Psoas muscle (tissue), 8 donors: ENCODE results near the gene WNT3. TPM values are rescaled to one million over a fixed set of nuclear protein-coding genes. Genes with fewer than 3 reads are reported as not detected.

Source experiments
- ATAC-seq, 4 donors: fragments of 200-7000 bp; cut with Tn5 transposase; one replicate each; pipeline ENCODE4 v1.9.1; 2020; ENCODE audit warnings: moderate library complexity in 3 of 4, mild to moderate bottlenecking in 2 of 4
- DNase-seq, 2 donors: peaks; one replicate each; pipeline ENCODE4 v3.0.0-alpha.2; 2020
- H3K27ac ChIP-seq: fragments of 200-600 bp; one replicate; pipeline ENCODE4 v1.8.0; 2022
- H3K27me3 ChIP-seq, 3 donors: fragments of 200-600 bp in 1 of 3; one replicate each; pipeline versions ENCODE4 v1.6.1 to v1.8.0; 2013 to 2022; ENCODE audit warnings: low read length in 2 of 3, mild to moderate bottlenecking in 2 of 3, moderate library complexity in 1 of 3; ENCODE audit not compliant: insufficient read depth in 3 of 3
- H3K36me3 ChIP-seq, 2 donors: fragments of 200-600 bp in 1 of 2; one replicate each; pipeline versions ENCODE4 v1.6.1 to v1.8.0; 2013 to 2022; ENCODE audit warnings: low read depth in 1 of 2, mild to moderate bottlenecking in 1 of 2, moderate library complexity in 1 of 2; ENCODE audit not compliant: insufficient read depth in 1 of 2
- H3K4me1 ChIP-seq: fragments of 200-600 bp; one replicate; pipeline ENCODE4 v1.8.0; 2022
- H3K4me3 ChIP-seq: fragments of 200-600 bp; one replicate; pipeline ENCODE4 v1.8.0; 2022; ENCODE audit warnings: mild to moderate bottlenecking
- H3K9me3 ChIP-seq: fragments of 200-600 bp; one replicate; pipeline ENCODE4 v1.8.0; 2022
- WGBS, 3 donors: extraction: QIAGEN DNeasy Blood & Tissue Kit; methylation state at CpG; one replicate each; pipeline versions ENCODE4 v1.1.6 to v1.1.7; 2013; 5-methylcytosine and 5-hydroxymethylcytosine counted together
- intact Hi-C, 2 donors: fragments of 100-400 bp; cut with DNase I; formaldehyde crosslinking; loops; one replicate each; pipeline versions ENCODE4 v1.11.0 to v1.14.2; 2022
- polyA plus RNA-seq, 3 donors: library from polyadenylated mRNA; stranded (reverse); fragments of 200-250 nt; gene quantifications; one replicate each; pipeline ENCODE4 v1.2.3, GENCODE V29; 2013
- total RNA-seq, 4 donors: library from RNA; stranded (reverse); fragmentation: NEBNext Ultra II Directional in 2 of 4; extraction: Animal tissue kit (Norgen Biotek cat#: 25700) in 2 of 4; gene quantifications; one replicate each; pipeline versions ENCODE4 v1.2.1 to v1.2.4, GENCODE V29; 2021 to 2023
- TF ChIP-seq, protein P1 (sequence below): fragments of 200-600 bp; IDR thresholded peaks from one replicate; pipeline ENCODE4 v1.8.0; 2022; ENCODE audit warnings: antibody characterized with exemption
- donor health status: healthy with polysubstance abuse.
- donor health status: DM: no; HTN: no; CAD: no; lungs with moderate emphysema.
- donor health status: Bipolar disorder and iron deficiency.
- donor health status: healthy.
- donor health status: DM: yes; HTN: yes; CAD: no.
- donor health status: DM: no; HTN: no; CAD: no.
- donor health status: DM: no; HTN: no; CAD: no.
- donor health status: DM: yes; HTN: yes; CAD: no.

The WNT3 gene
- total and polyA plus RNA-seq, 7 donors = 0.06 to 0.36 (median 0.10) TPM; not detected in 2

DNA sequence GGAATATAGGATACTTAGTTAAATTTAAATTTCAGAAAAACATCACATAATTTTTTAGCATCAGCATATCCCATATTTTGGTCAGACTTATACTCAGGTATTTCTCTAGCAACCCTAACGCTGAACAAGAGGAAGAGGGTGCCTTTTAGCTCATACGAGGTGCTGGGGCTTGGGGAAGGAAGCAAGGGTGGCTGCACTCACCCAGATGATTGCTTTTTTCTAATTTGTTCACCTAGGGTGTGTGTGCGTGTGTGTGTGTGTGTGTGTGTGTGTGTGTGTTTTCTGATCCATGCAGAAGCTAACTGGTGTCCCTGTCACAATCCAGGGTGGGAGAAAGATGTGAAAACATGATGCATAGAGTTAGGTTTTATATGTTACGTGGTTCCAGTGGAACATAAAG is 81.2 kb downstream of the WNT3 start:
- Histone ChIP-seq H3K4me3 (no peak overlapping the region), H3K9me3 (no peaks in the 10 kb centered on the region), H3K36me3 (peaks cover 0 to 34% of the 10 kb centered on the region in 2 donors), H3K27ac (no peak overlapping the region), H3K4me1 (no peaks in the 10 kb centered on the region), H3K27me3 (no peaks in the 10 kb centered on the region)
- 85 to 93% (median 91%) methylated on average over 4 of the region's 4 CpGs for WGBS, 3 donors
- DNase-seq = no peak
- TF ChIP-seq, protein P1, sequence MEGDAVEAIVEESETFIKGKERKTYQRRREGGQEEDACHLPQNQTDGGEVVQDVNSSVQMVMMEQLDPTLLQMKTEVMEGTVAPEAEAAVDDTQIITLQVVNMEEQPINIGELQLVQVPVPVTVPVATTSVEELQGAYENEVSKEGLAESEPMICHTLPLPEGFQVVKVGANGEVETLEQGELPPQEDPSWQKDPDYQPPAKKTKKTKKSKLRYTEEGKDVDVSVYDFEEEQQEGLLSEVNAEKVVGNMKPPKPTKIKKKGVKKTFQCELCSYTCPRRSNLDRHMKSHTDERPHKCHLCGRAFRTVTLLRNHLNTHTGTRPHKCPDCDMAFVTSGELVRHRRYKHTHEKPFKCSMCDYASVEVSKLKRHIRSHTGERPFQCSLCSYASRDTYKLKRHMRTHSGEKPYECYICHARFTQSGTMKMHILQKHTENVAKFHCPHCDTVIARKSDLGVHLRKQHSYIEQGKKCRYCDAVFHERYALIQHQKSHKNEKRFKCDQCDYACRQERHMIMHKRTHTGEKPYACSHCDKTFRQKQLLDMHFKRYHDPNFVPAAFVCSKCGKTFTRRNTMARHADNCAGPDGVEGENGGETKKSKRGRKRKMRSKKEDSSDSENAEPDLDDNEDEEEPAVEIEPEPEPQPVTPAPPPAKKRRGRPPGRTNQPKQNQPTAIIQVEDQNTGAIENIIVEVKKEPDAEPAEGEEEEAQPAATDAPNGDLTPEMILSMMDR = no peak
- intact Hi-C loops = no loop called here
- no peak for ATAC-seq

DNA sequence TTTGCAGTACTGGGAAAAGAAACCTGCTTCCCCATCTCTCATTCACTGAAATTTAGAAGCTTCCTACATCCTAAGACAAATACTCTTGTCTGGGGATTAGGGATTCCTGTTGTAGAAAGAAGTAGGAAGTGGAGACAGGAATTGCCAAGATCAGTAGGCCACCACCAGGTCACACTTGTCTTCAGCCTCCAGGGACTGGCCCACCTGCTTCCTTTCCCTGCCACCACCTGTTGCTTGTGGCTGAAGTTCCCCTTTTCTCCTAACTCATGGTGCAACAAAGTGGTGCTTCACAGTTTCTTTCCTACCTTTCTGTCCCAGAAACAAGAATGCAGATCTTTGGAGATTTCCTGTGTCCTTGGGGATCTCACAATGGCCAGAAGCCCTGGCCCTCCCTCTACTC is 82.4 kb downstream of the WNT3 start:
- no peaks in the 10 kb centered on the region for H3K27me3 ChIP-seq
- no peaks in the 10 kb centered on the region for H3K9me3 ChIP-seq
- peaks cover 0 to 35% of the 10 kb centered on the region in 2 donors for H3K36me3 ChIP-seq
- intact Hi-C loops = no loop called here
- no peaks in the 10 kb centered on the region for H3K4me1 ChIP-seq
- DNase-seq = no peak
- no peak overlapping the region for H3K4me3 ChIP-seq
- no peak overlapping the region for H3K27ac ChIP-seq
- TF ChIP-seq, protein P1 = no peak
- no peak for ATAC-seq

DNA sequence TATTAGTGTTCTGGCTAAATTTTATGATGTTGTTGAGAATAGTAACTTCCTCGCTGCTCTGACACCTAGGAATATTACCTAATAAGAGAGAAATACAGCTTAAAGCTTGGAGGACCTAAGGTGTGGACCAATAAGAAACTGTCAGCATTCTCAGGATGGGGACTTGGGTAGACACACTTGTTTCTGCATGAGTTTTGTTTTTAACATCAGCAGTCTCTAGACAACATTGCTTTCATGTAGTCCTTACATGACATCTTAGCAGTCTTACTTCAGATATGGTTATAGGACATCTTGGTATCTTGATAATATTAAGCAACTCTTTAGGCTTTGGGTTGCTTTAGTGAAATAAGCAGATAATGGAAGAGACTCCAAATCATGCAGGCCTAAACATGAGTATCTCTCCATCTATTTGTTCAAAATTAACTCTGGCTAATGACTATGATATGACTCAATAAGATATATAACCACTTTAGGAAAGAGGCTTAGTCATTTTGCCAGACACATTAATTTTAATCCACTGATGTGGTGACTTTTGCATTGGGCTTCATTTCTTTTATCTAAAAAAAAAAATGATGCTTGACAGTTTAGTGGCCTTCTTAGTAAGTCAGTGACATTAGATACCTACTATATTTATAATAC is 84.5 kb downstream of the WNT3 start:
- no peak for DNase-seq
- no peaks in the 10 kb centered on the region for H3K27me3 ChIP-seq
- H3K36me3 ChIP-seq = peaks cover 0 to 48% of the 10 kb centered on the region in 2 donors
- no peak overlapping the region for H3K27ac ChIP-seq
- no peak overlapping the region for H3K4me3 ChIP-seq
- H3K4me1 ChIP-seq = no peaks in the 10 kb centered on the region
- no peak for ATAC-seq
- WGBS, 3 donors = 93 to 97% (median 94%) methylated on average over 1 of the region's 1 CpG
- TF ChIP-seq, protein P1 = no peak
- intact Hi-C loops = no loop called here
- H3K9me3 ChIP-seq = no peaks in the 10 kb centered on the region

DNA sequence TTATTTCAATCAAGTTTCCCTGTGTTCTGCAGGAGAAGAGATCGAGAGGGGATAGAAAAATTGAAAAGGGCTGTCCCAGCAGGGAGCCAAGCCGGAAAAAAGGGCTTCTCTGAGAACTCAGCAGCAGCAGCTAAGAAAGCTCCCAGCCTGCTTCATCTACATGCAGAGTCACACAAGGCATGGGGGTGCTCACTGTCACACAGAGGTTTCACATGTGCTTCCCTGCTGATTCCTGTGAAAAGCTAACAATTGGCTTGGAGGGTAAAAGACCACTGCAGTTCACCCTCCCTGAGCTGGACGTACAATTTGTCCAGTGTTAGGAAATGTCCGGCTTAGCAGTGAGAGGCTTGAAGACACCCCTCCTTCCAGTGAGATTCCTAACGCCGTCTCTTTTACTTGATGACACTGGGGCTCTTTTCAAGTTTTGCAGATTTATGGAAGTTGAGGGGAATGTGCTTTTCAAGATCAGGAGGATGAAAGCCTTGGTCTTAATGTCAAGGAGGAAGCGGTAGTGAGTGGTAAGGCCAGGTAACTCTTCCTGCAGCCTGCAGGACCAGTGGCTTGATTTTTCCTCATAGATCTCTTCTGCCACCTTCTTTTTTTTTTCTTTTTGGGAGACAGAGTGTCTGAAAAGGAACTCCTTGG is 85.6 kb downstream of the WNT3 start:
- no peaks in the 10 kb centered on the region for H3K27me3 ChIP-seq
- H3K36me3 ChIP-seq = peaks cover 0 to 58% of the 10 kb centered on the region in 2 donors
- ATAC-seq (no peak), DNase-seq (no peak)
- intact Hi-C loops = no loop called here
- H3K27ac ChIP-seq = no peak overlapping the region
- no peaks in the 10 kb centered on the region for H3K9me3 ChIP-seq
- no peak overlapping the region for H3K4me3 ChIP-seq
- TF ChIP-seq, protein P1 = no peak
- no peaks in the 10 kb centered on the region for H3K4me1 ChIP-seq
- WGBS, 3 donors = 63 to 77% (median 67%) methylated on average over 7 of the region's 7 CpGs
